Neural progenitor cell (in vitro differentiated cells): ENCODE measurements around the gene FASN.

Source experiments
- CTCF ChIP-seq: fragments of 200-600 bp; sonication (generic); IDR thresholded peaks from 2 replicates; pipeline ENCODE4 v1.5.1; 2017; ENCODE audit warnings: antibody characterized with exemption, mild to moderate bottlenecking
- EZH2 ChIP-seq: fragments of 200-600 bp; sonication (generic); IDR thresholded peaks from 2 replicates; pipeline ENCODE4 v1.6.1; 2017; ENCODE audit warnings: antibody characterized with exemption, mild to moderate bottlenecking, moderate library complexity
- EZH2phosphoT487 ChIP-seq: fragments of 200-600 bp; sonication (generic); IDR thresholded peaks from 2 replicates; pipeline ENCODE4 v1.6.1; 2017; ENCODE audit warnings: antibody characterized with exemption

- TF ChIP-seq EZH2 (no peak), CTCF (no peak), EZH2phosphoT487 (no peak)
These were observed 2.9 kb downstream of the FASN start for GRCh38 chr17:82094931-82095776.
